SH-SY5Y (cell line): Measurements from ENCODE around the gene SLC49A3.

Source experiments
- GATA2 ChIP-seq: IDR thresholded peaks from 2 replicates; pipeline ENCODE4 v1.6.1; 2011; ENCODE audit warnings: mild to moderate bottlenecking, low read depth, low read length
- GATA3 ChIP-seq: IDR thresholded peaks from 2 replicates; pipeline ENCODE4 v1.6.1; 2011; ENCODE audit warnings: low read depth, mild to moderate bottlenecking, low read length, moderate library complexity

DNA sequence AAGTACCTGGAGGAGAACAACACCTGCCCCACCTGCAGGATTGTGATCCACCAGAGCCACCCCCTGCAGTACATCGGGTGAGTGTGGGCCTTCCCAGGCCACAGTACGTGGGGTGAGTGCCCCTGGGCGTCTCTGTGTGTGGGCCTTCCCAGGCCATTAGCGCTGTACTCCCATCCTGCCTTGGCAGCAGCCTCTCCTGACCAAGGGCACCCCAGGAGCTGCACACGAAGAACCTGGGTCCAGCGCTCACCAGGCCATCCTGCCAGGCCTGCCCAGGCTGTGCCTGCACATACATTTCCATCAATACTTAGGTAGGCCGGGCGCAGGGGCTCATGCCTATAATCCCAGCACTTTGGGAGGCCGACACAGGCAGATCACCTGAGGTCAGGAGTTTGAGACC lies 46.0 kb upstream of the SLC49A3 start:
- TF ChIP-seq GATA2 (no peak), GATA3 (no peak)
